DMS114 treated with DMSO at 0.1 percent for 48 hours (cell line): ENCODE results near the gene PTPRCAP.
"Not testable (repeated sequence)": the region's sequence is repeated elsewhere in the genome, so short reads cannot be mapped to it uniquely, and the experiment has no call there.

Experiments
- DNase-seq: peaks from one replicate; lab custom pipeline; 2025; ENCODE audit not compliant: unreplicated experiment; lab: John Stamatoyannopoulos, UW

The PTPRCAP gene

GRCh38 chr11:67465530-67465929 is 28.0 kb upstream of the PTPRCAP start:
- not testable (repeated sequence) for DNase-seq

GRCh38 chr11:67465189-67465510 is 27.7 kb upstream of the PTPRCAP start:
- no peak for DNase-seq

GRCh38 chr11:67464411-67465188 is 27.1 kb upstream of the PTPRCAP start:
- no peak for DNase-seq

GRCh38 chr11:67463680-67464410 is 26.4 kb upstream of the PTPRCAP start:
- no peak for DNase-seq

- no peak for DNase-seq
Measured at GRCh38 chr11:67463186-67463585, 25.7 kb upstream of the PTPRCAP start.

- DNase-seq, result no peak
Measured at GRCh38 chr11:67458266-67458665, 20.8 kb upstream of the PTPRCAP start.

- DNase-seq, result no peak
Measured at GRCh38 chr11:67457453-67457852, 20.0 kb upstream of the PTPRCAP start.

- DNase-seq, result no peak
Measured at GRCh38 chr11:67456068-67456705, 18.7 kb upstream of the PTPRCAP start.

GRCh38 chr11:67455054-67455453 is 17.6 kb upstream of the PTPRCAP start, which contains the start of gene CABP4:
Gene CABP4, plus strand, starts transcription at chr11:67455354. Its CDS starts 70 bp downstream, at chr11:67455424.
- no peak for DNase-seq

- no peak for DNase-seq
Measured at GRCh38 chr11:67453816-67454732, 16.6 kb upstream of the PTPRCAP start.

GRCh38 chr11:67452141-67452952 is 14.9 kb upstream of the PTPRCAP start, which contains the start of gene GPR152:
Gene GPR152, minus strand, starts transcription at chr11:67452729. Its CDS starts 5 bp downstream, at chr11:67452724.
- DNase-seq, result no peak

- no peak for DNase-seq
Measured at GRCh38 chr11:67451658-67451976, 14.1 kb upstream of the PTPRCAP start.

GRCh38 chr11:67450796-67451657 is 13.5 kb upstream of the PTPRCAP start:
- DNase-seq, result no peak

- DNase-seq, result no peak
Measured at GRCh38 chr11:67449116-67449844, 11.8 kb upstream of the PTPRCAP start.

- DNase-seq, result no peak
Measured at GRCh38 chr11:67448220-67448609, 10.7 kb upstream of the PTPRCAP start.

- DNase-seq, result no peak
Measured at GRCh38 chr11:67445515-67445914, 8.0 kb upstream of the PTPRCAP start.

GRCh38 chr11:67442504-67443404 is 5.3 kb upstream of the PTPRCAP start:
- DNase-seq, result no peak
